HepG2 (cell line): ENCODE results near the gene CCDC59. TPM values are rescaled to one million over a fixed set of nuclear protein-coding genes. Genes with fewer than 3 reads are reported as not detected.

Experiments
- ATAC-seq: fragments of 200-7000 bp; cut with Tn5 transposase; 3 replicates; pipeline ENCODE4 v1.9.1; 2020; ENCODE audit warnings: mild to moderate bottlenecking, moderate library complexity
- BruUV-seq: library from RNA; stranded (reverse); fragments of 400-500 nt; replicated peaks from 2 replicates; lab custom pipeline; 2021; lab: Mats Ljungman, UMichigan
- CTCF ChIA-PET: fragments of 300-600 bp; formaldehyde crosslinking; extraction: SDS; loops from one replicate; lab custom pipeline; 2021; ENCODE audit warnings: low total read pairs, inconsistent platforms, low intra/inter-chr PET ratio; lab: Yijun Ruan, JAX
- POLR2A ChIA-PET: fragments of 350-600 bp; sonication (Branson Sonifier 250); formaldehyde crosslinking; loops from one replicate; lab custom pipeline; 2020; ENCODE audit warnings: antibody characterized with exemption, inconsistent platforms; lab: Yijun Ruan, JAX
- DNase-seq: peaks from one replicate; pipeline ENCODE4 v3.0.0-alpha.2; 2015; ENCODE audit warnings: low spot score
- FAIRE-seq: peaks from 3 replicates; lab custom pipeline; 2011; peaks lifted over from hg19 to GRCh38; lab: Jason Lieb, UNC
- H2AFZ ChIP-seq: one replicate; pipeline ENCODE4 v1.6.1; 2011; ENCODE audit warnings: low read length, inconsistent platforms
- H3K27ac ChIP-seq: fragments of 300-600 bp; 3 replicates; pipeline ENCODE4 v1.8.0; 2011; ENCODE audit warnings: mixed run types, mild to moderate bottlenecking, mixed read lengths, low read length, inconsistent platforms; ENCODE audit not compliant: insufficient read depth; ENCODE audit errors: extremely low read length
- H3K27me3 ChIP-seq, 2 experiments: fragments of 200-600 bp in 1 of 2; 2 replicates in 1 of 2; 3 replicates in 1 of 2; pipeline versions ENCODE4 v1.6.0 to v1.8.0; 2011; ENCODE audit warnings: low read length in 2 of 2, mild to moderate bottlenecking in 2 of 2, moderate library complexity in 2 of 2, inconsistent platforms in 1 of 2; ENCODE audit not compliant: insufficient read depth in 2 of 2, control insufficient read depth in 1 of 2
- H3K36me3 ChIP-seq, 2 experiments: fragments of 200-600 bp in 1 of 2; replicated peaks in 1 of 2; 2 replicates in 1 of 2; 3 replicates in 1 of 2; pipeline versions ENCODE4 v1.5.1 to v1.8.0; 2011; ENCODE audit warnings: low read length in 2 of 2, inconsistent platforms in 1 of 2; ENCODE audit not compliant: insufficient read depth in 2 of 2, control insufficient read depth in 1 of 2
- H3K4me1 ChIP-seq: 2 replicates; pipeline ENCODE4 v1.5.1; 2012; ENCODE audit warnings: low read length, inconsistent platforms; ENCODE audit not compliant: insufficient read depth
- H3K4me2 ChIP-seq: 2 replicates; pipeline ENCODE4 v1.6.0; 2011; ENCODE audit warnings: low read depth, low read length, inconsistent platforms
- H3K4me3 ChIP-seq, 3 experiments: fragments of 200-600 bp in 1 of 3; sonication (generic), shearing (Covaris generic) in 1 of 3; replicated peaks in 1 of 3; 2 replicates each; pipeline ENCODE4 v1.5.1; 2011 to 2016; ENCODE audit warnings: low read length in 3 of 3, inconsistent platforms in 2 of 3, low read depth in 2 of 3, mild to moderate bottlenecking in 2 of 3, control low read depth in 1 of 3, mixed read lengths in 1 of 3; ENCODE audit not compliant: insufficient read depth in 1 of 3
- H3K79me2 ChIP-seq: one replicate; pipeline ENCODE4 v1.6.1; 2011; ENCODE audit warnings: low read length, inconsistent platforms; ENCODE audit not compliant: insufficient read depth
- H3K9ac ChIP-seq: 2 replicates; pipeline ENCODE4 v1.6.0; 2011; ENCODE audit warnings: mild to moderate bottlenecking, low read depth, low read length, inconsistent platforms; ENCODE audit not compliant: insufficient read depth
- H3K9me3 ChIP-seq: 2 replicates; pipeline ENCODE4 v1.5.1; 2012; ENCODE audit warnings: mild to moderate bottlenecking, low read length
- H4K20me1 ChIP-seq: 2 replicates; pipeline ENCODE4 v1.6.0; 2011; ENCODE audit warnings: inconsistent platforms, mild to moderate bottlenecking, low read length, moderate library complexity; ENCODE audit not compliant: insufficient read depth
- E2F5 ChIP-seq: sonication (generic); formaldehyde crosslinking; conservative IDR thresholded peaks from 2 replicates; pipeline ENCODE4 v1.4.0; 2020; ENCODE audit warnings: missing genetic modification reagents
- GABPA ChIP-seq, 2 experiments: IDR thresholded peaks; 2 replicates each; pipeline ENCODE4 v1.6.1; 2011 to 2016; ENCODE audit warnings: low read depth in 2 of 2, low read length in 1 of 2, missing biosample characterization in 1 of 2, missing genetic modification characterization in 1 of 2
- NCOA5 ChIP-seq: sonication (generic); formaldehyde crosslinking; IDR thresholded peaks from 2 replicates; pipeline ENCODE4 v1.4.0; 2020; ENCODE audit warnings: missing genetic modification reagents
- SETDB1 ChIP-seq: sonication (generic); formaldehyde crosslinking; IDR thresholded peaks from 2 replicates; pipeline ENCODE4 v1.5.1; 2020; ENCODE audit warnings: missing genetic modification reagents, mild to moderate bottlenecking, borderline replicate concordance
- SNRNP70 ChIP-seq: fragments of 200-400 bp; formaldehyde crosslinking; IDR thresholded peaks from 2 replicates; pipeline ENCODE4 v1.6.1; 2017; ENCODE audit warnings: mild to moderate bottlenecking, low read depth, low read length, moderate library complexity
- SOX6 ChIP-seq, 2 experiments: fragments of 450-650 bp in 1 of 2; sonication (generic) in 1 of 2; formaldehyde crosslinking in 1 of 2; IDR thresholded peaks; 2 replicates each; pipeline versions ENCODE4 v1.4.0 to v1.6.1; 2017 to 2020; ENCODE audit warnings: antibody characterized with exemption in 1 of 2, mild to moderate bottlenecking in 1 of 2, missing genetic modification reagents in 1 of 2
- ZNF441 ChIP-seq: sonication (generic); formaldehyde crosslinking; IDR thresholded peaks from 2 replicates; pipeline ENCODE4 v1.7.0; 2021; ENCODE audit warnings: missing genetic modification reagents, borderline replicate concordance
- ZNF703 ChIP-seq: sonication (generic); formaldehyde crosslinking; IDR thresholded peaks from 2 replicates; pipeline ENCODE4 v1.5.1; 2020; ENCODE audit warnings: missing genetic modification reagents, mild to moderate bottlenecking, moderate library complexity, borderline replicate concordance
- WGBS: methylation state at CpG from one replicate; pipeline ENCODE4 v1.1.6; 2017; ENCODE audit warnings: low lambda C conversion rate; 5-methylcytosine and 5-hydroxymethylcytosine counted together
- in situ Hi-C: cut with HindIII; loops from 2 replicates; pipeline ENCODE4 v1.10.0; 2017; ENCODE audit warnings: low pct_unique_long_range_greater_than_20kb; ENCODE audit not compliant: extremely low pct_ligation_motif_present
- intact Hi-C: fragments of 100-400 bp; cut with micrococcal nuclease; formaldehyde crosslinking; loops from one replicate; pipeline ENCODE4 v1.10.0; 2022; ENCODE audit not compliant: unreplicated experiment
- polyA plus RNA-seq, 8 experiments: library from polyadenylated mRNA; depleted of rRNA in 3 of 8; stranded (reverse) in 7 of 8; unstranded in 1 of 8; fragments of >200 nt; fragmentation: Illumina TruSeq in 4 of 8; extraction: Trizol in 4 of 8; gene quantifications; 2 replicates each; pipeline versions ENCODE4 v1.2.1 to v1.2.3, GENCODE V29; 2011 to 2016; ENCODE audit warnings: low read depth in 4 of 8, missing spikeins in 1 of 8, mixed read lengths in 1 of 8; ENCODE audit not compliant: insufficient read depth in 1 of 8
- total RNA-seq, 5 experiments: library from RNA; depleted of rRNA; stranded (reverse); fragments of >200 nt; fragmentation: Illumina TruSeq; extraction: Trizol; gene quantifications; 2 replicates each; pipeline ENCODE4 v1.2.3, GENCODE V29; 2016; ENCODE audit warnings: low read depth in 1 of 5
- TF ChIP-seq, protein P1 (sequence below): sonication (generic); formaldehyde crosslinking; IDR thresholded peaks from 2 replicates; pipeline ENCODE4 v1.4.0; 2020; ENCODE audit warnings: mild to moderate bottlenecking, missing genetic modification reagents
- TF ChIP-seq, protein P2 (sequence below): sonication (generic); formaldehyde crosslinking; IDR thresholded peaks from 2 replicates; pipeline ENCODE4 v1.4.0; 2020; ENCODE audit warnings: mild to moderate bottlenecking, missing genetic modification reagents, borderline replicate concordance
- TF ChIP-seq, protein P3 (sequence below): conservative IDR thresholded peaks from 2 replicates; pipeline ENCODE4 v1.6.1; 2018; ENCODE audit warnings: missing genetic modification reagents

The CCDC59 gene
- total and polyA plus RNA-seq, 2 of the 13 experiments (the other 11 are each of a cell fraction or from before 2014, with no cell fraction given) = 16.1 to 81.3 TPM

DNA sequence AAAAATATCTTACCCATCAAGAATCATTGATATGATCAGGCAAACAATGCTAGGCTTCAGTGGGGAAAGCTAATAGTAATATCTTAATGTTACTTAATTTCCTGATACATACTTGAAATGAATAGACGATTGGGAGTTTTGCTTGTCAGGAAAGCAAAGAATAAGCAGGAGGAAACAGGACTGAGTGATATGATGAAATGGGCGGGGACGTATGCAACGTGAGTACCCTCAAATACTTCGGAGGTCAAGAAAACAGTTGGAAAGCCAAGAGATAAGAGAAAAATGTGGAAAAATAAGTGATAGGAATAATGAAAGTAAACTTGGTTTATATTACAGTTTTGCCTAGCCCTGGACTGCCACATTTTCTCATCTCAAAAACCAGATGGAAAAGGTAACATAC, 49.3 kb upstream of the CCDC59 start:
- no peaks in the 10 kb centered on the region for H3K27me3 ChIP-seq
- CTCF ChIA-PET = no interaction called here
- H3K36me3 ChIP-seq = no peaks in the 10 kb centered on the region
- H4K20me1 ChIP-seq = no peaks in the 10 kb centered on the region
- TF ChIP-seq ZNF703 = no peak
- no peak for TF ChIP-seq E2F5 (CRISPR knock-in tag)
- no peak for TF ChIP-seq NCOA5 (CRISPR knock-in tag)
- TF ChIP-seq SOX6 (IDR thresholded peaks at IDR 0.05) = no peak
- no peak for TF ChIP-seq SOX6 (CRISPR knock-in tag; IDR thresholded peaks at IDR 0.05)
- TF ChIP-seq, protein P1, sequence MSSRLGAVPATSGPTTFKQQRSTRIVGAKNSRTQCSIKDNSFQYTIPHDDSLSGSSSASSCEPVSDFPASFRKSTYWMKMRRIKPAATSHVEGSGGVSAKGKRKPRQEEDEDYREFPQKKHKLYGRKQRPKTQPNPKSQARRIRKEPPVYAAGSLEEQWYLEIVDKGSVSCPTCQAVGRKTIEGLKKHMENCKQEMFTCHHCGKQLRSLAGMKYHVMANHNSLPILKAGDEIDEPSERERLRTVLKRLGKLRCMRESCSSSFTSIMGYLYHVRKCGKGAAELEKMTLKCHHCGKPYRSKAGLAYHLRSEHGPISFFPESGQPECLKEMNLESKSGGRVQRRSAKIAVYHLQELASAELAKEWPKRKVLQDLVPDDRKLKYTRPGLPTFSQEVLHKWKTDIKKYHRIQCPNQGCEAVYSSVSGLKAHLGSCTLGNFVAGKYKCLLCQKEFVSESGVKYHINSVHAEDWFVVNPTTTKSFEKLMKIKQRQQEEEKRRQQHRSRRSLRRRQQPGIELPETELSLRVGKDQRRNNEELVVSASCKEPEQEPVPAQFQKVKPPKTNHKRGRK (CRISPR knock-in tag) = no peak
- TF ChIP-seq SNRNP70 = no peak
- no peak for TF ChIP-seq ZNF441
- TF ChIP-seq SETDB1 = no peak
- TF ChIP-seq, protein P2, sequence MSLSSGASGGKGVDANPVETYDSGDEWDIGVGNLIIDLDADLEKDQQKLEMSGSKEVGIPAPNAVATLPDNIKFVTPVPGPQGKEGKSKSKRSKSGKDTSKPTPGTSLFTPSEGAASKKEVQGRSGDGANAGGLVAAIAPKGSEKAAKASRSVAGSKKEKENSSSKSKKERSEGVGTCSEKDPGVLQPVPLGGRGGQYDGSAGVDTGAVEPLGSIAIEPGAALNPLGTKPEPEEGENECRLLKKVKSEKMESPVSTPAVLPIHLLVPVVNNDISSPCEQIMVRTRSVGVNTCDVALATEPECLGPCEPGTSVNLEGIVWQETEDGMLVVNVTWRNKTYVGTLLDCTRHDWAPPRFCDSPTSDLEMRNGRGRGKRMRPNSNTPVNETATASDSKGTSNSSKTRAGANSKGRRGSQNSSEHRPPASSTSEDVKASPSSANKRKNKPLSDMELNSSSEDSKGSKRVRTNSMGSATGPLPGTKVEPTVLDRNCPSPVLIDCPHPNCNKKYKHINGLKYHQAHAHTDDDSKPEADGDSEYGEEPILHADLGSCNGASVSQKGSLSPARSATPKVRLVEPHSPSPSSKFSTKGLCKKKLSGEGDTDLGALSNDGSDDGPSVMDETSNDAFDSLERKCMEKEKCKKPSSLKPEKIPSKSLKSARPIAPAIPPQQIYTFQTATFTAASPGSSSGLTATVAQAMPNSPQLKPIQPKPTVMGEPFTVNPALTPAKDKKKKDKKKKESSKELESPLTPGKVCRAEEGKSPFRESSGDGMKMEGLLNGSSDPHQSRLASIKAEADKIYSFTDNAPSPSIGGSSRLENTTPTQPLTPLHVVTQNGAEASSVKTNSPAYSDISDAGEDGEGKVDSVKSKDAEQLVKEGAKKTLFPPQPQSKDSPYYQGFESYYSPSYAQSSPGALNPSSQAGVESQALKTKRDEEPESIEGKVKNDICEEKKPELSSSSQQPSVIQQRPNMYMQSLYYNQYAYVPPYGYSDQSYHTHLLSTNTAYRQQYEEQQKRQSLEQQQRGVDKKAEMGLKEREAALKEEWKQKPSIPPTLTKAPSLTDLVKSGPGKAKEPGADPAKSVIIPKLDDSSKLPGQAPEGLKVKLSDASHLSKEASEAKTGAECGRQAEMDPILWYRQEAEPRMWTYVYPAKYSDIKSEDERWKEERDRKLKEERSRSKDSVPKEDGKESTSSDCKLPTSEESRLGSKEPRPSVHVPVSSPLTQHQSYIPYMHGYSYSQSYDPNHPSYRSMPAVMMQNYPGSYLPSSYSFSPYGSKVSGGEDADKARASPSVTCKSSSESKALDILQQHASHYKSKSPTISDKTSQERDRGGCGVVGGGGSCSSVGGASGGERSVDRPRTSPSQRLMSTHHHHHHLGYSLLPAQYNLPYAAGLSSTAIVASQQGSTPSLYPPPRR = no peak
- TF ChIP-seq, protein P3, sequence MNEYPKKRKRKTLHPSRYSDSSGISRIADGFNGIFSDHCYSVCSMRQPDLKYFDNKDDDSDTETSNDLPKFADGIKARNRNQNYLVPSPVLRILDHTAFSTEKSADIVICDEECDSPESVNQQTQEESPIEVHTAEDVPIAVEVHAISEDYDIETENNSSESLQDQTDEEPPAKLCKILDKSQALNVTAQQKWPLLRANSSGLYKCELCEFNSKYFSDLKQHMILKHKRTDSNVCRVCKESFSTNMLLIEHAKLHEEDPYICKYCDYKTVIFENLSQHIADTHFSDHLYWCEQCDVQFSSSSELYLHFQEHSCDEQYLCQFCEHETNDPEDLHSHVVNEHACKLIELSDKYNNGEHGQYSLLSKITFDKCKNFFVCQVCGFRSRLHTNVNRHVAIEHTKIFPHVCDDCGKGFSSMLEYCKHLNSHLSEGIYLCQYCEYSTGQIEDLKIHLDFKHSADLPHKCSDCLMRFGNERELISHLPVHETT (CRISPR knock-in tag) = no peak
- no peak for TF ChIP-seq GABPA (IDR thresholded peaks at IDR 0.05; ENCODE audit: low read depth, low read length)
- TF ChIP-seq GABPA (CRISPR knock-in tag; IDR thresholded peaks at IDR 0.05; ENCODE audit: low read depth) = no peak
- H3K4me3 ChIP-seq = no peak overlapping the region
- in situ Hi-C loops = no loop called here
- H3K79me2 ChIP-seq = no peaks in the 10 kb centered on the region
- no peak for ATAC-seq
- WGBS = 95% methylated on average over 5 of the region's 5 CpGs
- no peak overlapping the region for H2AFZ ChIP-seq
- no peaks in the 10 kb centered on the region for H3K4me1 ChIP-seq
- intact Hi-C loops = no loop called here
- H3K4me2 ChIP-seq = no peak overlapping the region
- FAIRE-seq = no peak
- no peak overlapping the region for H3K27ac ChIP-seq
- POLR2A ChIA-PET = no interaction called here
- no peak for DNase-seq
- H3K9me3 ChIP-seq = no peaks in the 10 kb centered on the region
- BruUV-seq = no TSS peak
- no peak overlapping the region for H3K9ac ChIP-seq
